Measurements from ENCODE around the gene RAB40B. TPM values are rescaled to one million over a fixed set of nuclear protein-coding genes. Genes with fewer than 3 reads are reported as not detected.

The RAB40B gene
- polyA plus RNA-seq, 1 experiment: 9.4 TPM

DNA sequence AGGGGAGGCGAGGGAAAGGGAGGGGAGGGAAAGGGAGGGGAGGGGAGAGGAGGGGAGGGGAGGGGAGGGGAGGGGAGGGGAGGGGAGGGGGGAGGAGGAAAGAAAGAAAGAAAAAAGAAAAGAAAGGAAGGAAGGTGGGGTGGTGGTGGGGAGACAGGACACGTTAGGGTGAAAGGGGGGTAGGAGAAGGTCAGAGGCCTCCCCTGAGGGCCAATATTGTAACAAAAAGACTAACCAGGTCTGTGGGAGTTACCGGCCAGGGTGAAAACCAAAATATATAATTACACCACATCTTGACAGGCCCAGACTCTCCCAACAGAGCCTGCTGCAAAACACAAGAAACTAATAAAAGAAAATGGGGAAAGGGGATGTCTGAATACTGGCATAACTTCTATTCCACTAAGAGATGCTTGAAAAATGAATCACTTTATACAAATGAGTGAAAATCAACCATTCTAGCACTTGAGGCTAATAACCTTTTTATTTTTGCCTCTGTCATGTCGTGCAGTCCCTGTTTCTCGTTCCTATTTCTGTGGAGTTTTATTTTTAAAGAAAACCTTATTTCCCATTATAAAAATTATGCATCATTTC, 60.2 kb downstream of the RAB40B start:
- H3K36me3 ChIP-seq (ENCODE audit: control insufficient read depth, insufficient read depth, low read length): peaks cover 13% of the 10 kb centered on the region
- TF ChIP-seq, protein P1, sequence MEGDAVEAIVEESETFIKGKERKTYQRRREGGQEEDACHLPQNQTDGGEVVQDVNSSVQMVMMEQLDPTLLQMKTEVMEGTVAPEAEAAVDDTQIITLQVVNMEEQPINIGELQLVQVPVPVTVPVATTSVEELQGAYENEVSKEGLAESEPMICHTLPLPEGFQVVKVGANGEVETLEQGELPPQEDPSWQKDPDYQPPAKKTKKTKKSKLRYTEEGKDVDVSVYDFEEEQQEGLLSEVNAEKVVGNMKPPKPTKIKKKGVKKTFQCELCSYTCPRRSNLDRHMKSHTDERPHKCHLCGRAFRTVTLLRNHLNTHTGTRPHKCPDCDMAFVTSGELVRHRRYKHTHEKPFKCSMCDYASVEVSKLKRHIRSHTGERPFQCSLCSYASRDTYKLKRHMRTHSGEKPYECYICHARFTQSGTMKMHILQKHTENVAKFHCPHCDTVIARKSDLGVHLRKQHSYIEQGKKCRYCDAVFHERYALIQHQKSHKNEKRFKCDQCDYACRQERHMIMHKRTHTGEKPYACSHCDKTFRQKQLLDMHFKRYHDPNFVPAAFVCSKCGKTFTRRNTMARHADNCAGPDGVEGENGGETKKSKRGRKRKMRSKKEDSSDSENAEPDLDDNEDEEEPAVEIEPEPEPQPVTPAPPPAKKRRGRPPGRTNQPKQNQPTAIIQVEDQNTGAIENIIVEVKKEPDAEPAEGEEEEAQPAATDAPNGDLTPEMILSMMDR (IDR thresholded peaks at IDR 0.05; ENCODE audit: insufficient read depth, low read depth, low read length): no peak
- H3K4me3 ChIP-seq (ENCODE audit: low read depth, low read length): no peak overlapping the region
- H3K27me3 ChIP-seq (ENCODE audit: control insufficient read depth, insufficient read depth, low read length): no peaks in the 10 kb centered on the region
- no peak for DNase-seq (ENCODE audit: low read depth)
- POLR2A ChIA-PET: no interaction called here
- CTCF ChIA-PET: no interaction called here

DNA sequence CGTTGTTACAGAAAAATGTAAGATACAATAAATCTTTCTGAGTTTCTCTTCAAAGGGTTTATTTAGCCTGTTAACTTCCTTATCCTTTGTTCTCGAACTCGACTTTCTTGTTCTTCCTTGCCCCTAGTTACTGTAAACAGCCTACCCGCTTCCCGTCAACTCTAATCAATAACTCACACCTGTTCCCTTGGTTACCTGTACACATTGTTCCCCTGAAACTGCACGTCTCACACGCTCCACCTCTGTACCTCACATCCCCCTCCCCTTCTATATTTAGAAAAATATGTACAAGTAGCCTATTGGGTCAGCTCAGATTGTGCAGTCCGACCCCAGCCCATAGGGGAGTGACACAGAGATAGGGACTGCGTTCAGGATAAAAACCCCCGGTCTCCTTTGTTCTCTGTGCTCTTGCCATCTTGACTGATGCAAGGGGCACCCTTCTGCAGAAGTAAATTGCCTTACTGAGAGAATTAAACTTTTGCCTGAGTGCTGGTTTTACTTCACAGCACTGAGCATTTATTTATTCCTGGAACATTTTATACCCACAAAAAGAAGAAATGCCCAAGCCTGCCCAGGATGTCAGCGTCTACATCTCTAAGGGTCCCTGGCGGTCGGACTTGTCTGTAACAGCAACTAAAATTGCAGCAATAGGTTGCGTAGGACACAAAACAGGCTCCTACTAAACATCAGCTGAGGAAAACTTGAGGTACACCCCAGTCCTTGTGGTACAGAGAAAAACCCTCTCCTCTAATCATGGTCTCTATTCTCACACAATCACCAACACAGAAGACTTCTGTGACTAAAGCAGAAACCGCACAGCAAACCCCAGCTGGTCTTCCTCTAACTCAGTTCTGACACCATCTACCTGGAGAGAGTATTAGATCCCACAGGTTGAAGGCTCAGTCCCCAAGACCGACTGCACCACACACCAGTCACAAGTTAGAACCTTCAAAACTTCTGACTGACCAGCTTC, 61.6 kb downstream of the RAB40B start:
- peaks cover 11% of the 10 kb centered on the region for H3K36me3 ChIP-seq (ENCODE audit: control insufficient read depth, insufficient read depth, low read length)
- DNase-seq (ENCODE audit: low read depth): no peak
- POLR2A ChIA-PET: no interaction called here
- TF ChIP-seq, protein P1 (IDR thresholded peaks at IDR 0.05; ENCODE audit: insufficient read depth, low read depth, low read length): no peak
- CTCF ChIA-PET: no interaction called here
- no peaks in the 10 kb centered on the region for H3K27me3 ChIP-seq (ENCODE audit: control insufficient read depth, insufficient read depth, low read length)
- H3K4me3 ChIP-seq (ENCODE audit: low read depth, low read length): no peak overlapping the region

DNA sequence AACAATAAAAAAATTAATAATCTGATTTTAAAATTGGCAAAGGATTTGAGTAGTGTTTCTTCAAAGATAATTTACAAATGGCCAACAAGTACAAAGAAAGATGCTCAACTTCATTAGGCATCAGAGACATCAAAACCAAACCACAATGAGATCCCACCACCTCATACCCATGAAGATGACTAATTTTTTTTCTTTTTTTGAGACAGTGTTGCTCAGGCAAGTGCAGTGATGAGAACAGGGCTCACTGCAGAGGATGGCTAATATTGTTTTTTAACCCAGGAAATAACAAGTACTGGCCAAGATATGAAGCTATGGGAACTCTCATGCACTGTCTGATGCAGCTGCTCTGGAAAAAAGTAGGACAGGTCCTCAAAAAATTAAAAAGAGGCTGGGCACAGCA, 65.2 kb downstream of the RAB40B start:
- DNase-seq (ENCODE audit: low read depth): no peak
- TF ChIP-seq, protein P1 (IDR thresholded peaks at IDR 0.05; ENCODE audit: insufficient read depth, low read depth, low read length): no peak
- Histone ChIP-seq H3K36me3 (ENCODE audit: control insufficient read depth, insufficient read depth, low read length) (peaks cover 15% of the 10 kb centered on the region), H3K4me3 (ENCODE audit: low read depth, low read length) (no peak overlapping the region), H3K27me3 (ENCODE audit: control insufficient read depth, insufficient read depth, low read length) (no peaks in the 10 kb centered on the region)
- POLR2A ChIA-PET: no interaction called here
- CTCF ChIA-PET: no interaction called here

DNA sequence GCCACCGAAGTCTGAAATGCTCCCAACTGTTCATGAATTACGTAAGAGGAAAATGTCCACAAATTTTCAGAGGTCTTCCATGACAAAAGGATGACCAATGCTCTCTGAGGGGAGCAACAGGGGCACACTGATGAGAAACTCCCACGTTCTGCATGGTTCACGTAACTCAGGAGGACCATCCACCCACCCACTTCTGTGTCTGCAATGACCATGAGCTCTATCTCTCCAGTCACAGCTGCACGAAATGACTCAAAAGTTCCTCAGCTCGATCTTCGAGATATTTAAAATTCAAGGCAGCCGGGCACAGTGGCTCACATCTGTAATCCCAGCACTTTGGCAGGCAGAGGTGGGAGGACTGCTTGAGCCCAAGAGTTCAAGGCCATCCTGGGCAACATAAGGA, 66.0 kb downstream of the RAB40B start:
- Histone ChIP-seq H3K27me3 (ENCODE audit: control insufficient read depth, insufficient read depth, low read length) (no peaks in the 10 kb centered on the region), H3K4me3 (ENCODE audit: low read depth, low read length) (no peak overlapping the region), H3K36me3 (ENCODE audit: control insufficient read depth, insufficient read depth, low read length) (peaks cover 18% of the 10 kb centered on the region)
- no peak for DNase-seq (ENCODE audit: low read depth)
- POLR2A ChIA-PET: no interaction called here
- TF ChIP-seq, protein P1 (IDR thresholded peaks at IDR 0.05; ENCODE audit: insufficient read depth, low read depth, low read length): no peak
- CTCF ChIA-PET: interaction anchor here (1.1 kb wide), 1 partner anchor 11 kb away, joined by 3 read pairs; no protein-coding TSS in a partner anchor

DNA sequence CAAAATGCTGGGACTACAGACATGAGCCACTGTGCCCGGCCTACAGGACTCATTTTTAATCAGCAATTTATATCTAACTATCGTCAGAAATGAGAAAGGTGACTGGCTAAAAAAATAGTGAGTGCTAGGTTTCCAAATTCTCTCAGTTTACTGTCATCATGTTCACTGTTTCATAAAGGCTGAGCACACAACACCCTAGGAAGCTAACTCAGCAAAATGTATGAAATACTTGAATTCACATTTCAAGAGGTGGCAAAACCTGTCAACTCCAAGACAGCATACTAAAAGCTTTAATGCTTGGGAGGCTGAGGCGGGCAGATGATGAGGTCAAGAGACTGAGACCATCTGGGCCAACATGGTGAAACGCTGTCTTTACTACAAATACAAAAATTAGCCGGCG, 67.0 kb downstream of the RAB40B start:
- TF ChIP-seq, protein P1 (IDR thresholded peaks at IDR 0.05; ENCODE audit: insufficient read depth, low read depth, low read length): no peak
- POLR2A ChIA-PET: no interaction called here
- CTCF ChIA-PET: interaction anchor here (1.1 kb wide), 1 partner anchor 10 kb away, joined by 3 read pairs; no protein-coding TSS in a partner anchor
- Histone ChIP-seq H3K4me3 (ENCODE audit: low read depth, low read length) (no peak overlapping the region), H3K27me3 (ENCODE audit: control insufficient read depth, insufficient read depth, low read length) (no peaks in the 10 kb centered on the region), H3K36me3 (ENCODE audit: control insufficient read depth, insufficient read depth, low read length) (peaks cover 20% of the 10 kb centered on the region)
- no peak for DNase-seq (ENCODE audit: low read depth)
